HCT116 (cell line): ENCODE results near the gene PLA2G2F. TPM values are rescaled to one million over a fixed set of nuclear protein-coding genes. Genes with fewer than 3 reads are reported as not detected.

Experiments used
- ATAC-seq: fragments of 200-7000 bp; cut with Tn5 transposase; 2 replicates; pipeline ENCODE4 v1.9.1; 2020; ENCODE audit warnings: mild to moderate bottlenecking, moderate library complexity
- BruUV-seq: library from RNA; stranded (reverse); fragments of 400-500 nt; replicated peaks from 2 replicates; lab custom pipeline; 2021; lab: Mats Ljungman, UMichigan
- CTCF ChIA-PET: fragments of 300-600 bp; sonication (Branson Sonifier 250); formaldehyde crosslinking; loops from one replicate; lab custom pipeline; 2021; ENCODE audit warnings: antibody characterized with exemption; lab: Charles Lee
- POLR2A ChIA-PET: fragments of 300-600, 350-600 bp; sonication (Branson Sonifier 250); formaldehyde crosslinking; loops from one replicate; lab custom pipeline; 2021; ENCODE audit warnings: antibody characterized with exemption; lab: Charles Lee
- RAD21 ChIA-PET, 2 experiments: fragments of 300-600 bp; sonication (Branson Sonifier 250); formaldehyde crosslinking; loops; one replicate each; lab custom pipeline; 2023; ENCODE audit warnings: low total read pairs in 2 of 2; ENCODE audit not compliant: uncharacterized antibody in 2 of 2, unreplicated experiment in 2 of 2, low non-redundant PET in 1 of 2; lab: Charles Lee
- DNase-seq: peaks from one replicate; pipeline ENCODE4 v3.0.0-alpha.2; 2010; ENCODE audit warnings: low read depth, low spot score
- H2AFZ ChIP-seq: fragments of 200-600 bp; shearing (Covaris generic), sonication (generic); 2 replicates; pipeline ENCODE4 v1.6.1; 2017; ENCODE audit warnings: low read depth, mixed run types, mixed read lengths, antibody characterized with exemption, low read length; ENCODE audit not compliant: poor library complexity, severe bottlenecking
- H3K27ac ChIP-seq: 2 replicates; pipeline ENCODE4 v1.5.1; 2012; ENCODE audit warnings: low read depth, low read length
- H3K27me3 ChIP-seq: fragments of 200-600 bp; sonication (generic); 2 replicates; pipeline ENCODE4 v1.6.1; 2016; ENCODE audit warnings: mixed run types, low read length, mixed read lengths; ENCODE audit not compliant: insufficient read depth
- H3K36me3 ChIP-seq, 2 experiments: fragments of 200-500 bp in 1 of 2; fragments of 200-600 bp in 1 of 2; sonication (Bioruptor generic) in 1 of 2; sonication (generic) in 1 of 2; 2 replicates each; pipeline versions ENCODE4 v1.5.1 to v1.6.1; 2014 to 2016; ENCODE audit warnings: low read length in 2 of 2, inconsistent platforms in 1 of 2, mixed read lengths in 1 of 2, mixed run types in 1 of 2; ENCODE audit not compliant: insufficient read depth in 2 of 2, control insufficient read depth in 1 of 2
- H3K4me1 ChIP-seq, 2 experiments: fragments of 200-600 bp in 1 of 2; sonication (generic) in 1 of 2; 2 replicates each; pipeline versions ENCODE4 v1.5.1 to v1.6.1; 2012 to 2017; ENCODE audit warnings: low read length in 2 of 2, inconsistent platforms in 1 of 2, mild to moderate bottlenecking in 1 of 2, mixed read lengths in 1 of 2, mixed run types in 1 of 2, moderate library complexity in 1 of 2; ENCODE audit not compliant: insufficient read depth in 2 of 2, control insufficient read depth in 1 of 2
- H3K4me2 ChIP-seq: fragments of 200-600 bp; sonication (generic); 2 replicates; pipeline ENCODE4 v1.6.1; 2017; ENCODE audit warnings: mixed run types, low read length, mixed read lengths
- H3K4me3 ChIP-seq, 2 experiments: fragments of 200-600 bp in 1 of 2; sonication (generic) in 1 of 2; replicated peaks in 1 of 2; 2 replicates each; pipeline ENCODE4 v1.5.1; 2011 to 2016; ENCODE audit warnings: low read length in 2 of 2, control low read depth in 1 of 2, low read depth in 1 of 2, mild to moderate bottlenecking in 1 of 2, mixed read lengths in 1 of 2, mixed run types in 1 of 2
- H3K79me2 ChIP-seq: fragments of 200-600 bp; sonication (generic); 2 replicates; pipeline ENCODE4 v1.6.1; 2017; ENCODE audit warnings: mild to moderate bottlenecking, mixed run types, low read length, moderate library complexity, mixed read lengths; ENCODE audit not compliant: insufficient read depth
- H3K9ac ChIP-seq: fragments of 200-600 bp; sonication (generic); 2 replicates; pipeline ENCODE4 v1.6.1; 2016; ENCODE audit warnings: low read length, mixed read lengths
- H3K9me2 ChIP-seq: fragments of 200-600 bp; sonication (generic), shearing (Covaris generic); 2 replicates; pipeline ENCODE4 v1.6.1; 2017; ENCODE audit warnings: mixed run types, mild to moderate bottlenecking, moderate library complexity; ENCODE audit not compliant: insufficient read depth
- H3K9me3 ChIP-seq, 2 experiments: fragments of 200-500 bp in 1 of 2; fragments of 200-600 bp in 1 of 2; sonication (Bioruptor generic) in 1 of 2; sonication (generic) in 1 of 2; 2 replicates each; pipeline ENCODE4 v1.6.1; 2014 to 2017; ENCODE audit warnings: low read length in 2 of 2, mixed read lengths in 2 of 2, inconsistent platforms in 1 of 2, low read depth in 1 of 2, mild to moderate bottlenecking in 1 of 2, mixed run types in 1 of 2, moderate library complexity in 1 of 2; ENCODE audit not compliant: control insufficient read depth in 1 of 2, insufficient read depth in 1 of 2
- H4K20me1 ChIP-seq: fragments of 200-600 bp; sonication (generic), shearing (Covaris generic); 2 replicates; pipeline ENCODE4 v1.6.1; 2017; ENCODE audit warnings: mixed run types, mild to moderate bottlenecking, moderate library complexity; ENCODE audit not compliant: insufficient read depth
- CBX3 ChIP-seq: IDR thresholded peaks from 2 replicates; pipeline ENCODE4 v1.6.1; 2012; ENCODE audit warnings: low read depth
- EZH2 ChIP-seq: fragments of 200-600 bp; sonication (generic); IDR thresholded peaks from 2 replicates; pipeline ENCODE4 v1.6.1; 2017; ENCODE audit warnings: antibody characterized with exemption, mixed run types
- JUND ChIP-seq: IDR thresholded peaks from 2 replicates; pipeline ENCODE4 v1.6.1; 2012
- SIN3A ChIP-seq: IDR thresholded peaks from 2 replicates; pipeline ENCODE4 v1.6.1; 2012; ENCODE audit warnings: low read depth
- SRF ChIP-seq: IDR thresholded peaks from 2 replicates; pipeline ENCODE4 v1.6.1; 2012; ENCODE audit warnings: low read depth
- YY1 ChIP-seq: IDR thresholded peaks from 2 replicates; pipeline ENCODE4 v1.6.1; 2011; ENCODE audit warnings: low read length, low read depth, moderate library complexity, mild to moderate bottlenecking; ENCODE audit not compliant: insufficient replicate concordance; ENCODE audit errors: extremely low read depth
- intact Hi-C: fragments of 100-400 bp; cut with micrococcal nuclease; formaldehyde crosslinking; loops from 2 replicates; pipeline ENCODE4 v1.10.0; 2022
- total RNA-seq: library from RNA; stranded (reverse); gene quantifications from one replicate; pipeline ENCODE4 v1.2.1, GENCODE V29; 2021; ENCODE audit not compliant: unreplicated experiment

Gene PLA2G2F
- total RNA-seq, 1 experiment from 2014 or later: 0.12 TPM

- CTCF ChIA-PET: interaction anchor here (0.7 to 2.0 kb wide), 2 partner anchors 24 to 214 kb away, joined by 3 to 4 read pairs; no protein-coding TSS in a partner anchor
Observed at GRCh38 chr1:20188455-20188817, 49.3 kb downstream of the PLA2G2F start.

GRCh38 chr1:20189664-20190063 is 50.5 kb downstream of the PLA2G2F start:
- POLR2A ChIA-PET: no interaction called here
- no peaks in the 10 kb centered on the region for H3K9me3 ChIP-seq
- H3K9me2 ChIP-seq: no peaks in the 10 kb centered on the region
- no TSS peak for BruUV-seq
- TF ChIP-seq YY1 (no peak), EZH2 (no peak), CBX3 (no peak), SIN3A (no peak), SRF (no peak), JUND (no peak)
- TF ChIP-seq, all 23 proteins: peak for 0
- ChIA-PET CTCF (no interaction called here), RAD21 (no interaction called here)
- H3K36me3 ChIP-seq: no peaks in the 10 kb centered on the region
- no peaks in the 10 kb centered on the region for H4K20me1 ChIP-seq
- no peak for ATAC-seq
- H3K4me2 ChIP-seq: no peak overlapping the region
- H3K9ac ChIP-seq: no peak overlapping the region
- H3K4me3 ChIP-seq: no peak overlapping the region
- no peak for DNase-seq
- no peak overlapping the region for H3K27ac ChIP-seq
- no peaks in the 10 kb centered on the region for H3K4me1 ChIP-seq
- no peak overlapping the region for H2AFZ ChIP-seq
- intact Hi-C loops: no loop called here
- peaks cover 21% of the 10 kb centered on the region; the same call in 1 of the 2 replicates for H3K27me3 ChIP-seq
- H3K79me2 ChIP-seq: no peaks in the 10 kb centered on the region

More at GRCh38 chr1:20188455-20188817, 49.3 kb downstream of the PLA2G2F start:
- Histone ChIP-seq H3K4me1 (no peaks in the 10 kb centered on the region), H2AFZ (no peak overlapping the region), H3K27ac (no peak overlapping the region), H3K36me3 (no peaks in the 10 kb centered on the region), H3K9ac (no peak overlapping the region), H3K4me3 (no peak overlapping the region), H3K4me2 (no peak overlapping the region), H3K27me3 (peaks cover 21% of the 10 kb centered on the region; the same call in 1 of the 2 replicates), H3K9me2 (no peaks in the 10 kb centered on the region), H4K20me1 (no peaks in the 10 kb centered on the region), H3K9me3 (no peaks in the 10 kb centered on the region), H3K79me2 (no peaks in the 10 kb centered on the region)
- BruUV-seq: no TSS peak
- intact Hi-C loops: no loop called here
- RAD21 ChIA-PET: no interaction called here
- POLR2A ChIA-PET: no interaction called here
- no peak for DNase-seq
- no peak for TF ChIP-seq YY1
- ATAC-seq: no peak
